ENCODE measurements around the gene ADAT3. TPM values are rescaled to one million over a fixed set of nuclear protein-coding genes. Genes with fewer than 3 reads are reported as not detected.

ADAT3 gene
- polyA plus RNA-seq, 2 donors: 6.4 to 6.9 TPM

DNA sequence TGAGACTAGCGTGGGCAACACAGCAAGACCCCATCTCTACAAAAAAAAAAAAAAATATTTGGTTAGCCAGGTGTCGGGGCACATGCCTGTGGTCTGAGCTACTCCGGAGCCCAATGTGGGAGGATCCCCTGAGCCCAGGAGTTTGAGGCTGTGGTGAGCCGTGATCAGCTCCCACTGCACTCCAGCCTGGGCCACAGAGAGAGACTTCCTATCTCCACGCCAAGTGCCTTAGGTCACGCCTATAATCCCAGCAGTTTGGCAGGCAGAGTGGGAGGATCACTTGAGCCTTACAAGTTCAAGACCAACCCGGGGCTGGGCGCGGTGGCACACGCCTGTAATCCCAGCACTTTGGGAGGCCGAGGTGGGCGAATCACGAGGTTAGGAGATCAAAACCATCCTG lies 8.7 kb upstream of the ADAT3 start:
- no peaks in the 10 kb centered on the region for H3K27me3 ChIP-seq (ENCODE audit: control insufficient read depth in 1 of 2, insufficient read depth in 2 of 2, low read length in 2 of 2)
- H3K9me3 ChIP-seq (ENCODE audit: control insufficient read depth in 2 of 2, insufficient read depth in 1 of 2, low read depth in 1 of 2, low read length in 1 of 2): no peaks in the 10 kb centered on the region
- H3K4me1 ChIP-seq (ENCODE audit: control insufficient read depth in 2 of 2, insufficient read depth in 2 of 2, low read length in 1 of 2): no peaks in the 10 kb centered on the region
- peak overlapping the region in 1 of 2 donors; percentile 48 for H3K27ac ChIP-seq (ENCODE audit: low read depth in 2 of 2, low read length in 1 of 2)
- no peaks in the 10 kb centered on the region for H3K36me3 ChIP-seq (ENCODE audit: control insufficient read depth in 2 of 2, insufficient read depth in 2 of 2, low read length in 1 of 2)
- no peak overlapping the region for H3K4me3 ChIP-seq (ENCODE audit: low read depth in 1 of 2, low read length in 2 of 2)
- 62 to 74% methylated on average over 13 of the region's 13 CpGs for WGBS, 2 donors

DNA sequence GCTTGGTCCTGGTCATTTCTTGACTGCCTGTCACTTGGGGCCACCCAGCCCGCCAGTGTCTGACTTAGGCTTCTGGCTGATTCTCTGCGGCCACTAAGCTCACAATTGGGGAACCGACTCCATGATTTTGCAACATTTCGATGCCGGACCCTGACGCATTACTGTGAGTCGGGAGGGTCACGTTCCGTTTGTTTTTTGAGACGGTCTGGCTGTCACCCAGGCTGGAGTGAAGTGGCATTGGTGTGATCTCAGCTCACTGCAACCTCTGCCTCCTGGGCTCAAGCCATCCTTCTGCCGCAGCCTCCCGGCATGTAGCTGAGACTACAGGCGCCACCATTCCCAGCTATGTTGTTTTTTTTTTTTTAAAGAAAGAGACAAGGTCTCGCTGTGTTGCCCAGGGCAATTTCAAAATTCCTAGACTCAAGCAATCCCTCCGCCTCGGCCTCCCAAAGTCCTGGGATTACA lies 3.2 kb upstream of the ADAT3 start:
- 79 to 80% methylated on average over 16 of the region's 16 CpGs for WGBS, 2 donors
- no peaks in the 10 kb centered on the region for H3K36me3 ChIP-seq (ENCODE audit: control insufficient read depth in 2 of 2, insufficient read depth in 2 of 2, low read length in 1 of 2)
- no peak overlapping the region for H3K4me3 ChIP-seq (ENCODE audit: low read depth in 1 of 2, low read length in 2 of 2)
- peaks cover 3 to 4% of the 10 kb centered on the region in 2 donors for H3K4me1 ChIP-seq (ENCODE audit: control insufficient read depth in 2 of 2, insufficient read depth in 2 of 2, low read length in 1 of 2)
- H3K27ac ChIP-seq (ENCODE audit: low read depth in 2 of 2, low read length in 1 of 2): peak overlapping the region in 1 of 2 donors; percentile 7
- H3K27me3 ChIP-seq (ENCODE audit: control insufficient read depth in 1 of 2, insufficient read depth in 2 of 2, low read length in 2 of 2): no peaks in the 10 kb centered on the region
- no peaks in the 10 kb centered on the region for H3K9me3 ChIP-seq (ENCODE audit: control insufficient read depth in 2 of 2, insufficient read depth in 1 of 2, low read depth in 1 of 2, low read length in 1 of 2)

DNA sequence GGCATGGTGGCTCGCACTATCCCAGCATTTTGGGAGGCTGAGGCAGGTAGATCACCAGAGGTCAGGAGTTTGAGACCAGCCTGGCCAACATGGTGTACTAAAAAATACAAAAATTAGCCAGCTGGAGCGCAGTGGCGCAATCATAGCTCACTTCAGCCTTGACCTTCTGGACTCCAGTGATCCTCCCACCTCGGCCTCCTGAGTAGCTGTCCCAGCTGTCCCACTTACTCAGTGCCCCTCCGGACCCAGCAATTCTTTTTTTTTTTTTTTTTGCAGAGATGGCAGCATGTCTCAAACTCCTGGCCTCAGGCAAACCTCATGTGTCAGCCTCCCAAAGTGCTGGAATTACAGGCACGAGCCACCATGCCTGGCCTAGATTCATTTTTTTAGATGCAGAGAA lies 2.3 kb upstream of the ADAT3 start:
- WGBS, 2 donors: 77 to 87% methylated on average over 6 of the region's 6 CpGs
- Histone ChIP-seq H3K27me3 (ENCODE audit: control insufficient read depth in 1 of 2, insufficient read depth in 2 of 2, low read length in 2 of 2) (no peaks in the 10 kb centered on the region), H3K4me3 (ENCODE audit: low read depth in 1 of 2, low read length in 2 of 2) (no peak overlapping the region), H3K36me3 (ENCODE audit: control insufficient read depth in 2 of 2, insufficient read depth in 2 of 2, low read length in 1 of 2) (no peaks in the 10 kb centered on the region), H3K4me1 (ENCODE audit: control insufficient read depth in 2 of 2, insufficient read depth in 2 of 2, low read length in 1 of 2) (peaks cover 3 to 4% of the 10 kb centered on the region in 2 donors), H3K9me3 (ENCODE audit: control insufficient read depth in 2 of 2, insufficient read depth in 1 of 2, low read depth in 1 of 2, low read length in 1 of 2) (no peaks in the 10 kb centered on the region), H3K27ac (ENCODE audit: low read depth in 2 of 2, low read length in 1 of 2) (peak overlapping the region in 1 of 2 donors; percentile 40)

DNA sequence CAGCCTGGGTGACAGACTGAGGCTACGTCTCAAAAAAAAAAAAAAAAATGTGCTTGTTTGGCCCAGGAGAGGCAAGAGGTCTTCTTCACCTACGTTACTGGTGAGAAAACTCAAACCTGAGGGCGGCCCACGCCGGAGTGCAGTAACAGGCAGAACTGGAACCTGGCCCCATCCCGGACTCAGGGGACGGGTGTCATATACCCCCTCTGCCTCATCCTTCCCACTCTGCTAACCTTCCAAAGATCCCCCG lies 414 bp upstream of the ADAT3 start:
- 25 to 27% methylated on average over 8 of the region's 8 CpGs for WGBS, 2 donors
- Histone ChIP-seq H3K27me3 (ENCODE audit: control insufficient read depth in 1 of 2, insufficient read depth in 2 of 2, low read length in 2 of 2) (no peaks in the 10 kb centered on the region), H3K9me3 (ENCODE audit: control insufficient read depth in 2 of 2, insufficient read depth in 1 of 2, low read depth in 1 of 2, low read length in 1 of 2) (no peaks in the 10 kb centered on the region), H3K4me1 (ENCODE audit: control insufficient read depth in 2 of 2, insufficient read depth in 2 of 2, low read length in 1 of 2) (peaks cover 9 to 14% of the 10 kb centered on the region in 2 donors), H3K4me3 (ENCODE audit: low read depth in 1 of 2, low read length in 2 of 2) (peak overlapping the region; percentile 16 to 25), H3K27ac (ENCODE audit: low read depth in 2 of 2, low read length in 1 of 2) (peak overlapping the region; percentile 97 to 98), H3K36me3 (ENCODE audit: control insufficient read depth in 2 of 2, insufficient read depth in 2 of 2, low read length in 1 of 2) (no peaks in the 10 kb centered on the region)

DNA sequence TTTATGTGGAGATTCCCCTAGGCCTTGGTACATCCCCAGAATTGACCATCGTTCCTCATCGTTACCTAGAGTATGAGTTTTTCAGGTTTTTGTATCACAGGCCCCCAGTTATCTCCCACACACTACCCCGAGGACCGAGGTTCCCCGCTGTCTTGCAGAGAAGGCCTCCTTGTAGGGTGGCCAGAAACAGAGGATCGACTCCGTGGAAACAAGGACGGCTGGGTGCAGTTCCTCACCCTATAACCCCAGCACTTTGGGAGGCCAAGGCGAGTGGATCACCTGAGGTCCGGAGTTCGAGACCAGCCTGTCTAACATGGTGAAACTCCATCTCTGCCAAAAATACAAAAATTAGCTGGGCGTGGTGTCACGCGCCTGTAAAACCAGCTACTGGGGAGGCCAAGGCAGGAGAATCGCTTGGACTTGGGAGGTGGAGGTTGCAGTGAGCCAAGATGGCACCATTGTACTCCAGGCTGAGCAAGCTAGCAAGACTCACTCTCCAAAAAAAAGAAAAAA lies 720 bp downstream of the ADAT3 start:
- Histone ChIP-seq H3K27me3 (ENCODE audit: control insufficient read depth in 1 of 2, insufficient read depth in 2 of 2, low read length in 2 of 2) (no peaks in the 10 kb centered on the region), H3K4me1 (ENCODE audit: control insufficient read depth in 2 of 2, insufficient read depth in 2 of 2, low read length in 1 of 2) (peaks cover 11 to 14% of the 10 kb centered on the region in 2 donors), H3K9me3 (ENCODE audit: control insufficient read depth in 2 of 2, insufficient read depth in 1 of 2, low read depth in 1 of 2, low read length in 1 of 2) (no peaks in the 10 kb centered on the region), H3K36me3 (ENCODE audit: control insufficient read depth in 2 of 2, insufficient read depth in 2 of 2, low read length in 1 of 2) (no peaks in the 10 kb centered on the region), H3K4me3 (ENCODE audit: low read depth in 1 of 2, low read length in 2 of 2) (peak overlapping the region; percentile 59 to 76), H3K27ac (ENCODE audit: low read depth in 2 of 2, low read length in 1 of 2) (peak overlapping the region; percentile 94 to 98)
- 60 to 63% methylated on average over 15 of the region's 15 CpGs for WGBS, 2 donors

DNA sequence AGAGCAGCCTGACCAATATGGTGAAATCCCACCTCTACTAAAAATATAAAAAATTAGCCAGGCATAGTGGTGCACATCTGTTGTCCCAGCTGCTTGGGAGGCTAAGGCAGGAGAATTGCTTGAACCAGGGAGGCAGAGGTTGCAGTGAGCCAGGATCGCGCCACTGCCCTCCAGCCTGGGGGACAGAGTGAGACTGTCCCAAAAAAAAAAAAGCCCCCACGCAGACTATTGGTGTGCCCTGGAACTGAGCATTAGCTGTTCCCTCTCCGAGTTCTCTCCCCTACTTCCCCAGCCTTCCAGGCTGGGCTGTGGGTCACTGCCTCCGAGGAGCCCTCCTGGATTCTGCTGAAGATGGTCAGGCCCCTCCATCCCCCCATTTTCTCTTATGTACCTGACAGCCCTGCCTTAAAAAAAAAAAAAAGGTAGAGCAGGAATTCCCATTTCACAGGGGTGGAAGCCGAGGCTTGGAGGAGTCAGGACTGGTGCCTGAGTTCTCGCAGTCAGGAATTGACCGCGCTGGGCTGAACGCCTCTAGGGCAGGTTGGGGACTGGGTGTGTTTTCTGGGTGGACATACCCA lies 1.9 kb downstream of the ADAT3 start:
- Histone ChIP-seq H3K9me3 (ENCODE audit: control insufficient read depth in 2 of 2, insufficient read depth in 1 of 2, low read depth in 1 of 2, low read length in 1 of 2) (no peaks in the 10 kb centered on the region), H3K36me3 (ENCODE audit: control insufficient read depth in 2 of 2, insufficient read depth in 2 of 2, low read length in 1 of 2) (peaks cover 0 to 2% of the 10 kb centered on the region in 2 donors), H3K27me3 (ENCODE audit: control insufficient read depth in 1 of 2, insufficient read depth in 2 of 2, low read length in 2 of 2) (no peaks in the 10 kb centered on the region), H3K4me1 (ENCODE audit: control insufficient read depth in 2 of 2, insufficient read depth in 2 of 2, low read length in 1 of 2) (peaks cover 11 to 18% of the 10 kb centered on the region in 2 donors), H3K27ac (ENCODE audit: low read depth in 2 of 2, low read length in 1 of 2) (peak overlapping the region; percentile 87 to 93), H3K4me3 (ENCODE audit: low read depth in 1 of 2, low read length in 2 of 2) (no peak overlapping the region)
- WGBS, 2 donors: 83 to 84% methylated on average over 10 of the region's 10 CpGs

DNA sequence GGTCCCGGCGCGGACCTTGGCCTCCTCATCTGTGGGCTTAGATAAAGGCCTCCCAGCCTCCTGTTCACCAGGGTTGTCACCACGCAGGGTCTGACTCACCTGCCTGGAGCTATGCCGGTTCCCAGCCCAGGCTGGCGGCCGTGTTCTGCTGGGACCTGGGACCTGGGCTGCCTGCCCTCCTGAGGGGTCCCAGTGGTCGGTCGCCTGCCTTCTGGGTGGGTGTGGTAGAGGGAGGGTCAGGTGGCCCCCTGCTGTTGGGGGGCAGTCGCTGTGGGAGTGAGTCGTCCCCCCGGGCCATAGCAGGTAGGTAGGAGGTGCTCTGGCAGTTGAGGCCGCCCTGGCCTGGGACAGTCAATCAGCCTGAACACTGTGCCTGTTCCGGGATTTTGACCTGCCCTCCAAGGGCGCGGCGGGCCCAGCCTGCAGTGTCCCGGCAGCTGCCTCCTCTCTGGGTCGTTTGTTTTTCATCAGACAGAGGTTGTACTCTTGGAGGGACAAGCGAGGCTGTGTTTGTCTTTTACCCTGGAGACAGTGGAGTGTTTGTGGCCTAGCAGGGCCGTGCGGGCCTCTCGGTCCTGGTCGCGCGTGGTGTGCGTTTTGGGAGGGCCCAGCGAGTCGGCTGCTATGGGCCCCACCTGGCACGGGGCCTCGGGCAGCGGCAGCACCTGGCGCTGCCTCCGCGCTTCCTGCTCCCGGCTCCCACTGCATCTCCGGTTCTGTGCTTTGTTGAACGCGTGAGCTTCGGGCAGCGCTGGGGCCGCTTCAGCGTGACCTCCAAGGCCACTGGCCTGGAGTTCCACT lies 2.6 kb downstream of the ADAT3 start:
- peaks cover 14 to 23% of the 10 kb centered on the region in 2 donors for H3K4me1 ChIP-seq (ENCODE audit: control insufficient read depth in 2 of 2, insufficient read depth in 2 of 2, low read length in 1 of 2)
- WGBS, 2 donors: 41 to 53% methylated on average over 43 of the region's 43 CpGs
- peak overlapping the region; percentile 7 to 46 for H3K4me3 ChIP-seq (ENCODE audit: low read depth in 1 of 2, low read length in 2 of 2)
- no peaks in the 10 kb centered on the region for H3K9me3 ChIP-seq (ENCODE audit: control insufficient read depth in 2 of 2, insufficient read depth in 1 of 2, low read depth in 1 of 2, low read length in 1 of 2)
- peaks cover 0 to 8% of the 10 kb centered on the region in 2 donors for H3K36me3 ChIP-seq (ENCODE audit: control insufficient read depth in 2 of 2, insufficient read depth in 2 of 2, low read length in 1 of 2)
- H3K27ac ChIP-seq (ENCODE audit: low read depth in 2 of 2, low read length in 1 of 2): peak overlapping the region; percentile 87 to 93
- no peaks in the 10 kb centered on the region for H3K27me3 ChIP-seq (ENCODE audit: control insufficient read depth in 1 of 2, insufficient read depth in 2 of 2, low read length in 2 of 2)

DNA sequence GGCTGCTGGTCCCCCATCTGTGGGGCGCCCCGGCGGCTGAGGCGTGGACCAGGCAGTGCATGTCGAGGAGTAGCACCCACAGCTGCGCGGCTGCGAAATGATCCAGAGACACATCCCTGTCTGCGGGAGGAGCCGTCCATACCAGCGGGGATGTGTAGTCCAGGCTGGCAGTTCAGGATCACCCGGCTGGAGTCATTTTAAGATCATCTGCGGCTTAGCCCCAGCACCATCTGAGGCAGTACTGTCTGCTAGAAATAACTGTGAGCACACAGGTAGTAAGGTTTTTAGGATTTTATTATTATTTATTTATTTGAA lies 3.1 kb downstream of the ADAT3 start:
- H3K27ac ChIP-seq (ENCODE audit: low read depth in 2 of 2, low read length in 1 of 2): peak overlapping the region; percentile 87 to 93
- 50 to 55% methylated on average over 13 of the region's 13 CpGs for WGBS, 2 donors
- H3K36me3 ChIP-seq (ENCODE audit: control insufficient read depth in 2 of 2, insufficient read depth in 2 of 2, low read length in 1 of 2): peaks cover 0 to 13% of the 10 kb centered on the region in 2 donors
- peak overlapping the region; percentile 7 to 46 for H3K4me3 ChIP-seq (ENCODE audit: low read depth in 1 of 2, low read length in 2 of 2)
- H3K27me3 ChIP-seq (ENCODE audit: control insufficient read depth in 1 of 2, insufficient read depth in 2 of 2, low read length in 2 of 2): no peaks in the 10 kb centered on the region
- H3K9me3 ChIP-seq (ENCODE audit: control insufficient read depth in 2 of 2, insufficient read depth in 1 of 2, low read depth in 1 of 2, low read length in 1 of 2): no peaks in the 10 kb centered on the region
- peaks cover 14 to 27% of the 10 kb centered on the region in 2 donors for H3K4me1 ChIP-seq (ENCODE audit: control insufficient read depth in 2 of 2, insufficient read depth in 2 of 2, low read length in 1 of 2)

DNA sequence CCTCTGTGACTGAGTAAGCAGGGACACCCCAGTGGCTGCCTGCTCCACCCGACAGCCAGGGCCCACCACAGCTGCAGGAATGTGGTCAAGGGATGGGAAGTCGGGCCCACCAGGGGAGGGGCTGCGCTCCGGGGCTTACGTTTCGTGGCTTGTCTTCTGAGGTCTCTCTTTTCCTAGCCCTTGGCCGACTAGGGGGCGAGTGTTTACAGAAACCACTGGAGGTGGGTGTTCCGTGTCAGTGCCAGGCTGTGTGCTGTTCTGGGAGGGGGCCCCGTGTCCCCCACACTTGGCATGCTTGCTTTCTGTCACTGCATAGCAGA lies 4.5 kb downstream of the ADAT3 start:
- Histone ChIP-seq H3K27me3 (ENCODE audit: control insufficient read depth in 1 of 2, insufficient read depth in 2 of 2, low read length in 2 of 2) (no peaks in the 10 kb centered on the region), H3K4me3 (ENCODE audit: low read depth in 1 of 2, low read length in 2 of 2) (no peak overlapping the region), H3K9me3 (ENCODE audit: control insufficient read depth in 2 of 2, insufficient read depth in 1 of 2, low read depth in 1 of 2, low read length in 1 of 2) (no peaks in the 10 kb centered on the region), H3K4me1 (ENCODE audit: control insufficient read depth in 2 of 2, insufficient read depth in 2 of 2, low read length in 1 of 2) (peaks cover 14 to 39% of the 10 kb centered on the region in 2 donors), H3K27ac (ENCODE audit: low read depth in 2 of 2, low read length in 1 of 2) (no peak overlapping the region), H3K36me3 (ENCODE audit: control insufficient read depth in 2 of 2, insufficient read depth in 2 of 2, low read length in 1 of 2) (peaks cover 0 to 19% of the 10 kb centered on the region in 2 donors)
- 70 to 72% methylated on average over 10 of the region's 10 CpGs for WGBS, 2 donors

DNA sequence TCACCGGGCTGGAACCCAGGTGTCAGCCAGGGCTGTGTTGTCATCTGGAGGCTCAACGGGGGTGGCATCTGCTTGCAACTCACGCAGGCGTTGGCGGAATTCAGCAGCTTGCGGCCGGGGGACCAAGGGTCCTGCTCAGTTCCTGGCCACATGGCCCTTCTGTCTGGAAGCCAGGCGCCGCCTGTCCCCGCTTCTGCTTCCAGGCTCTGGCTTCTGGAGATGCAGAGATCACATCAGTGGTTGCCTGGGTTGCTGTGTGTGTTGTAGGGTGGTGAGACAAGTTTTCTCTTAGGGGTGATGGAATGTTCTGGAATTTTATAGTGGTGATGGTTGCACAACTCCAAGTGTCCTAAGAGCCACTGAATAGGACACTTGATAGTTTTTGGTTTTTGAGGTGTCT lies 5.0 kb downstream of the ADAT3 start:
- no peaks in the 10 kb centered on the region for H3K27me3 ChIP-seq (ENCODE audit: control insufficient read depth in 1 of 2, insufficient read depth in 2 of 2, low read length in 2 of 2)
- H3K27ac ChIP-seq (ENCODE audit: low read depth in 2 of 2, low read length in 1 of 2): no peak overlapping the region
- H3K4me3 ChIP-seq (ENCODE audit: low read depth in 1 of 2, low read length in 2 of 2): no peak overlapping the region
- no peaks in the 10 kb centered on the region for H3K9me3 ChIP-seq (ENCODE audit: control insufficient read depth in 2 of 2, insufficient read depth in 1 of 2, low read depth in 1 of 2, low read length in 1 of 2)
- peaks cover 14 to 39% of the 10 kb centered on the region in 2 donors for H3K4me1 ChIP-seq (ENCODE audit: control insufficient read depth in 2 of 2, insufficient read depth in 2 of 2, low read length in 1 of 2)
- WGBS, 2 donors: 94 to 95% methylated on average over 10 of the region's 10 CpGs
- peaks cover 0 to 19% of the 10 kb centered on the region in 2 donors for H3K36me3 ChIP-seq (ENCODE audit: control insufficient read depth in 2 of 2, insufficient read depth in 2 of 2, low read length in 1 of 2)
